ENCODE measurements around the gene TEX11.
A peak's percentile ranks its signal among the peaks of the same experiment; 100 is the strongest.
"Not testable (repeated sequence)": the region's sequence is repeated elsewhere in the genome, so short reads cannot be mapped to it uniquely, and the experiment has no call there.

Gene TEX11

GRCh38 chrX:70755850-70756249 is 152.7 kb downstream of the TEX11 start:
- ATAC-seq (peak; percentile 81), DNase-seq (peak; percentile 63)

DNA sequence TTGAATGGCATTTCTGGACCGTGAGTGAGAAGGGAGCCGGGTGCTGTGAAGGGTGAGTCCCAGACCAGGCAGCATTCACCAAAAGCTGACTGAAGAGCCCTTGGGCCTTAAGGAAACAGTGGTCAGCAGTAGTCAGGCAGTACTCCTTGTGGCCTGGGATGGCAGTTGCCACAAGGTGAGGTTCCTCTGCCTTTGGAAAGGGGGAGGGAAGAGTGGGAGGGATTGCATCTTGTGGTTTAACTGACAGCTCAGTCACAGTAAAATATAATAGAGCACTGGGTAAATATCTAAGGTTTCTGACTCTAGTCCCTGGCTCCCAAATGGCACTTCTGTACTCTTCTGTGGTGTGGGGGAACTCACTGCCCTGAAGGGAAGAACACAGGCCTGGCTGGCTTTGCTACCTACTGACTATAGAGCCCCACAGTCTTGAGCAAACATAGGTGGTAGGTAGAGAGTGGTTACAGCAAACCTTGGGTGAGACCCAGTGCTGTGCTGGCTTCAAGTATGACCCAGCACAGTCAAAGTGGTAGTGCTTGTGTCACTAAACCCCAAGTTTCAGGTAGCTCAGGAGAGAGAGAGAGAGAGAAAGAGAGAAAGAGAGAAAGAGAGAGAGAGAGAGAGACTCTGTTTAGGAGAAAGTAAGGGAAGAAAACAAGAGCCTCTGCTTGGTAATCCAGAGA is 154.2 kb downstream of the TEX11 start:
- ATAC-seq = peak; percentile 81
- no peak for DNase-seq

DNA sequence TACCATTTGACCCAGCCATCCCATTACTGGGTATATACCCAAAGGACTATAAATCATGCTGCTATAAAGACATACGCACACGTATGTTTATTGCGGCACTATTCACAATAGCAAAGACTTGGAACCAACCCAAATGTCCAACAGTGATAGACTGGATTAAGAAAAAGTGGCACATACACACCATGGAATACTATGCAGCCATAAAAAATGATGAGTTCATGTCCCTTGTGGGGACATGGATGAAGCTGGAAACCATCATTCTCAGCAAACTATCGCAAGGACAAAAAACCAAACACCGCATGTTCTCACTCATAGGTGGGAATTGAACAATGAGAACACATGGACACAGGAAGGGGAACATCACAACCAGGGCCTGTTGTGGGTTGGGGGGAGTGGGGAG is 174.7 kb downstream of the TEX11 start:
- not testable (repeated sequence) for ATAC-seq

DNA sequence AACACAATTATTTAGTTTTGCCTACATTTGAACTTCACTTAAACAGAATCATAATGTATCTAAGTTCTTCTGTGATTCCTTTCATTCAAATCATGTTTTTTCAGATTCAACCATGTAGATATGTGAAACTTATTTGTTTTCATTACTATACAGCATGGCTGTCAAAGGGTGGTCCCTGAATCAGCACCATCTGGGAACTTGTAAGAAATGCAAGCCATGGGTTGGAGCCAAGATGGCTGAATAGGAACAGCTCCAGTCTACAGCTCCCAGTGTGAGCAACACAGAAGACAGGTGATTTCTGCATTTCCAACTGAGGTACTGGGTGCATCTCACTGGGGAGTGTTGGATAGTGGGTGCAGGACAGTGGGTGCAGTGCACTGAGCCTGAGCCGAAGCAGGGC is 180.6 kb downstream of the TEX11 start:
- not testable (repeated sequence) for ATAC-seq, DNase-seq

More for the DNA sequence above, 174.7 kb downstream of the TEX11 start:
- not testable (repeated sequence) for DNase-seq

DNA sequence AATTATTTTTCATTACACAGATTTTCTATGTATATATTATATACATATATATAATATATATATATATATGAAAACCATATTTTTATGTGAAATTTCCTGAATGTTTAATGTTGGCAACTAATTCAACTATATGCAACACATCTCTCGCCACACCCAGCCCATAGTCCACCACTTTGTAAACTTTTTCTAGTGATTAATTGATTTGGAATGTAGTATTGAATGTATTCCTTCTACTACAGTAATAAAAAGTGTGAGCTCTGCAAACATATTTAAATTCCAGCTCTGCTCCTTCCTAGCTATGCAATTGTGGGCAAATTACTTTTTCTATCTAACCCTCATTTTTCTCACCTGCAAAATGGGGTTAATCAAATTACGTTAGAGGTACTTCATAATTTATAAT is 187.8 kb downstream of the TEX11 start:
- no peak for ATAC-seq
- no peak for DNase-seq

DNA sequence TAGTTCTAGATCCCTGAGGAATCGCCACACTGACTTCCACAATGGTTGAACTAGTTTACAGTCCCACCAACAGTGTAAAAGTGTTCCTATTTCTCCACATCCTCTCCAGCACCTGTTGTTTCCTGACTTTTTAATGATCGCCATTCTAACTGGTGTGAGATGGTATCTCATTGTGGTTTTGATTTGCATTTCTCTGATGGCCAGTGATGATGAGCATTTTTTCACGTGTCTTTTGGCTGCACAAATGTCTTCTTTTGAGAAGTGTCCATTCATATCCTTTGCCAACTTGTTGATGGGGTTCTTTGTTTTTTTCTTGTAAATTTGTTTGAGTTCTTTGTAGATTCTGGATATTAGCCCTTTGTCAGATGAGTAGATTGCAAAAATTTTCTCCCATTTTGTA is 197.2 kb downstream of the TEX11 start:
- not testable (repeated sequence) for DNase-seq, ATAC-seq

DNA sequence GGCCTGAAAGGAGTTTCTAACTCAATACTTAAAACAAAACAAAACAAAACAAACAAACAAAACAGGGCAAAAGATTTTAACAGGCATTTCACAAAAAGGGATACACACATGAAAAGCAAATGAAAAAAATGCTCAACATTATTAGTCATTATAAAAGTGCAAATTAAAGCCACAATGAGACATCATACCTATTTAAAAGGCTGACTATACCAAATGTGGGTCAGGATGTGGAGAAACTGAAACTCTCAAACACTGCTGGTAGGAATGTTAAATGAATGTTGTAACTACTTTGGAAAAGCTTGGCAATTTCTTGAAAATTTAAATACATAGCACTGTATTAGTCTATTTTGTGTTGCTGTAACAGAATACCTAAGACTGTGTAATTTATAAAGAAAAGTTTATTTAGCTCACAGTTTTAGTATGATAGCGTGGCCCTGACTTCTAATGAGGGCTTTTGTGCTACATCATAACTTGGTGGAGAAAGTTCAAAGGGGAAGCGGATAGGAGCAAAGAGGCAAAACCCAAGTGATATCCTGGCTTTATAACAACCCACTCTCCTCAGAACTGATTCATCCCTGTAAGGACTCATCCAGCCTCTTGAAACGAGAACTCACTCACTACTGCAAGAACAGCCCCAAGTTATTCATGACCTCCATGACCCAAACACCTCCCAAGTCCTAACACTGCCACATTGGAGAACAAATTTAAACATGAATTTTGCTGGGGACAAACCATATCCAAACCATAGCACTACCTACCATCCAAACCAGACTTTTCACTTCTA is 214.0 kb downstream of the TEX11 start:
- DNase-seq (no peak), ATAC-seq (peak; percentile 43)

- not testable (repeated sequence) for ATAC-seq, DNase-seq
Observed at GRCh38 chrX:70679455-70679854, 229.1 kb downstream of the TEX11 start.

DNA sequence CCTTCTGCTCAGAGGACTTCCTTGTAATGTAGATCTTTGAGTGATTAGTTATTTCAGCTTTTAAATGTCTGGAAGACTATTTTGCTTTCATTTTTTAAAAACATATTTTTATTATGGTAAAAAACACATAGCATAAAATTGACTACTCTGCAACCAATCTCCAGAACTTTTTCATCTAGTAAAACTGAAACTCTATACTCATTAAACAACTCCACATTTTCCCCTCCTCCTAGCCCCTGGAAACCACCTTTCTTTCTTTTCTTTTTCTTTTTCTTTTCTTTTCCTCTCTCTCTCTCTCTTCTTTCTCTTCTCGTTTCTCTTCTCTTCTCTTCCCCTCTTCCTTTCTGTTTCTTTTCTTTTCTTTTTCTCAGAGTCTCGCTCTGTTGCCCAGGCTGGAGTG is 233.2 kb downstream of the TEX11 start:
- no peak for DNase-seq
- ATAC-seq = no peak

DNA sequence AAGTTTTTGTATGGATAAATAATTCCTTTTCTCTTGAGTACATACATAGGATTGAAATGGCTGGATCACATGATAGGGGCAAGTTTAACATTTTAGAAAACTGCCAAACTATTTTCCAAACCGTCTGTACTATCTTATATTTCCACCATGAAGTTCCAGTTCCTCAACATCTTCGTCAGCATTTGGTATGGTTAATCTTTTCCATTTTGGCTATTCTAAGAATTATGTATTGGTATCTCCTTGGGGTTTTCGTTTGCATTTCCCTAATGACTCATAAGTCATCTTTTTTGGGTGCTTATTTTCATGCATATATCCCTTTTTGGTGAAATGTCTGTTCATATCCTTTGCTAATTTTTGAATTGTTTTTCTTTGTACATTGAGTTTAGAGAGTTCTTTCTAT is 236.2 kb downstream of the TEX11 start:
- no peak for DNase-seq
- peak; percentile 59 for ATAC-seq

- DNase-seq (no peak), ATAC-seq (no peak)
Observed at GRCh38 chrX:70669120-70669519, 239.4 kb downstream of the TEX11 start.

GRCh38 chrX:70664726-70665125 is 243.8 kb downstream of the TEX11 start:
- no peak for DNase-seq
- ATAC-seq = peak; percentile 36

DNA sequence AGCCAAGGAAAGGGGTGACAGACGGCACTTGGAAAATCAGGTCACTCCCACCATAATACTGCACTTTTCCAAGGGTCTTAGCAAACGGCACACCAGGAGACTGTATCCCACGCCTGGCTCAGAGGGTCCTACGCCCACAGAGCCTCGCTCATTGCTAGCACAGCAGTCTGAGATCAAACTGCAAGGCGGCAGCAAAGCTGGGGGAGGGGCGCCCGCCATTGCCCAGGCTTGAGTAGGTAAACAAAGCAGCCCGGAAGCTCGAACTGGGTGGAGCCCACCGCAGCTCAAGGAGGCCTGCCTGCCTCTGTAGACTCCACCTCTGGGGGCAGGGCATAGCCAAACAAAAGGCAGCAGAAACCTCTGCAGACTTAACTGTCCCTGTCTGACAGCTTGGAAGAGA is 247.4 kb downstream of the TEX11 start:
- not testable (repeated sequence) for ATAC-seq, DNase-seq

GRCh38 chrX:70657546-70657945 is 251.0 kb downstream of the TEX11 start:
- DNase-seq, ATAC-seq: not testable (repeated sequence)

DNA sequence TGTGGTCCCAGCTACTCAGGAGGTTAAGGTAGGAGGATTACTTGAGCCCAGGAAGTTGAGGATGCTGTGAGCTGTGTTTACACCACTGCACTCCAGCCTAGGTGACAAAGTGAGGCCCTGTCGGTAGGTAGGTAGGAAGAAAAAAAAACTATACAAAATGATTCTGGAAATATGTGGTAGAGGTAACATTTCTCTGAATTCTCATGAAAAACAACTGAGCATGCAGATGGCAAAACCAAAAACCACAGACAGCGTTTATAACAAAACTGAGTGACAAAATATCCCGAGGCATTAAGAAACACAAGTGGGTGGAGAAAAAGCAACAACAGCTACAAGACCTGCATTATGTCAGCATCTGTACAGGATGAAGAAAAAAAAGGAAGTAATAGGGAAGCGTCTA is 252.2 kb downstream of the TEX11 start:
- DNase-seq = no peak
- ATAC-seq = no peak

- not testable (repeated sequence) for DNase-seq, ATAC-seq
Observed at GRCh38 chrX:70647910-70648309, 260.6 kb downstream of the TEX11 start.

- ATAC-seq (no peak), DNase-seq (no peak)
Observed at GRCh38 chrX:70636218-70636617, 272.3 kb downstream of the TEX11 start.

GRCh38 chrX:70635669-70636068 is 272.8 kb downstream of the TEX11 start:
- no peak for DNase-seq
- ATAC-seq = no peak

DNA sequence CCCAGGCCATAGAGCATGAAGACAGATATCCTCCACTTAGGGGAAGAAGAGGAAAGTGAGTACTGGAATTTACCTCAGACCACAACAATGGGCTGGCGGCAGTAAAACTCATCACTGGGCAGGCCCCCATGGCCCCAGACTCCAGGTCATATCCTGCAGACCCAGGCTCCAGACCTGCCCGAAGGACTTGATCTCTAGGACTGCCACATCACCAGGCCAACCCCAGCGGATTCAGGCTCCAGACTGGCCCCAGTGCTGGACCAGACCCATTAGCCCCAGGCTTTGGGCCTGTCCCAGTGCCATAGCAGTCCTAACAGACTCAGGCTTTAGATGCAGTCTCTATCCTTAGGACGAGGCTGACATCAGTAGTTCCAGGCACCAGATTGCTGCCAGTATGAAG is 273.3 kb downstream of the TEX11 start:
- ATAC-seq (no peak), DNase-seq (no peak)

DNA sequence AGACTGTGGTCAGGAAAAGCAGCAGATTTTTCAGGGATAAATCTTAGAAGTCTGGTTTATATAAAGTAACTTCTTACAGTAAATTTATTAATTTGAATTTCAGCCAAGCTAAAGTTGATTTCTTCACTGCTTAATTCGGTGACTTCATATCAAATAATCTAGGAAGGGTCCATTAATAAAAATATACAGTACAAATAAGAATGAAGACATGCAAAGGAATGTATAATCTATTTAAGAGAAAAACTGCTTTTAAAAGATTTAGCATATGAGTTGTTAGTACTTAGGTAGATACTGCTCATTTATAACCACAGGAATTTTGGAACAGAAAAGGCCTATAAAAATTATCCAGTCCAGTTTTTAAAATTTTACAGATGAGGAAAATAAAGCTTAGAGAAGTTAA is 286.8 kb downstream of the TEX11 start:
- DNase-seq = no peak
- no peak for ATAC-seq

DNA sequence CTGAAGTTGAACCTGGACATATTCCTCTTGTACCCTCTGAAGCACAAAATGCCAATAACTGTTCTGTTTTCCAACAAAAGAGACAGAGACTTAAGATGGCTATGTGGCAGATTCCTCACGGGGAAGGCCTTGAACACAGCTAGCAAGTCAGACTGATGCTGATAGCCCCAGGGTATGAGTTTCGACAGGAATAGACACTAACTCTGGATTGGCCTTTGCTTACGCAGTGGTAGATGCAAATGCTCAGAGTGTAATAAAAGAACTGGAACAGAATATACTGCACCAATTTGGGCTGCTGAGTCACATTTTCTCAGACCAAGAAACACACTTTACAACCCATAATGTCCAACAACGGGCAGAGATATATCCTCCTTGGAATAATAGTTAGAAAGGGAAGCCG is 290.0 kb downstream of the TEX11 start:
- ATAC-seq (no peak), DNase-seq (no peak)

GRCh38 chrX:70613295-70613694 is 295.2 kb downstream of the TEX11 start:
- no peak for ATAC-seq
- DNase-seq = no peak

DNA sequence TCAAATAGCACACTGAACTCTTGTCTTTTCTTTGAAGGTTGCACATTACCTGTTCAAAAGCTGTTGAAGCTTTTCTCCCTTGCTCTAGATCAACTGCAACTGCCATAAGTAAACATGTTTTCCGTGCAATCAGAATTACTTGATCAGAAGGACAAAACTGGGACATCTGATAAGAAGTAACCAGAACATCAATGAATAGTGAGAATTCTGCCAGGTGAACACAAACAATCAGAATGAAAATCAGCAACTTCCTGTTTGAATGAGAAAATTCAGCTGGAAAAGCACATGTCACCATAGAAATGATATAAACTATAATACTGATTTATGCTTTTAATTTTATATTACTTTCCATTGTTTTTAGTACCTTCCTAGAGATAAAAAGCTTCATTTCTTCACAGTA is 303.2 kb downstream of the TEX11 start:
- no peak for DNase-seq
- ATAC-seq = no peak

GRCh38 chrX:70592091-70592490 is 316.4 kb downstream of the TEX11 start:
- peak; percentile 92 for ATAC-seq
- DNase-seq = peak; percentile 27

Data from stimulated activated naive CD8-positive, alpha-beta T cell treated with anti-CD3 and anti-CD28 coated beads, Interleukin-15, Interleukin-2, amounts not matched to agents 100 U/mL and 50 U/mL, for 24 hours (primary cell).